ENCODE measurements around the gene SLBP.
"Not testable (repeated sequence)": the region's sequence is repeated elsewhere in the genome, so short reads cannot be mapped to it uniquely, and the experiment has no call there.

SLBP gene

GRCh38 chr4:1675802-1676137, 36.3 kb downstream of the SLBP start:
- DNase-seq (ENCODE audit: low spot score): no peak

DNA sequence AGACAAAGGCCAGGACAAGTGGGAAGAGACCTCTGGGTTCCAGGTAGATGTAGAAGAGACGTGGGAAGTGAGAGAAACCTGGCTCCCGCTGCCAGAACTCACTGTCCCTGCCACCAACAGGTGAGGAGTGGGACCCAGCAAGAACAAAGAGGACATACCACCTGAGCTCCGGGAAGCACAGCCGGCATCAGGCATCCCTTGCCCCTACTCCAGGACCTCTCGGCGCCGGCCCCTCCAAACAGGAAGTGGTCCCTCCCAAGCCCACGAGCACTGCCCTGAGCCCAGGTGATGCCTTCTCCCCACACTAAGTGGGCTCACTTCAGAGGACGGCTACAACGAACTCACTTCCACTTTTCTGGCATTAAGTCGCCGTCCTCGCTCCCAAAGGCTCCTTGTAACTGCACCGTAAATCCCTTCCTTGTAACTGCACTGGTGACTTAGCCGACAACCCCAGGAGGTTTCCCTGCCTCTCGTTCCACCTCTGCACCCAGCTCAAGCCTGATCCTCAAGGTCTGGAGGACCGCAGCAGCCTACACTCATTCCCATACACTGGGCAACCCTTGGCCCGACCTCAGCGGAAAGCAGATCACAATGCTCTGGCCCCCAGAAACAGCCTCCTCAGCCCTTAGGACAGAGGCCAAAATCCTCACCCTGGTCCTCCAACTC, 36.9 kb downstream of the SLBP start:
- no peak for DNase-seq (ENCODE audit: low spot score)

- no peak for DNase-seq (ENCODE audit: low spot score)
Measured at GRCh38 chr4:1674682-1675081, 37.4 kb downstream of the SLBP start.

DNA sequence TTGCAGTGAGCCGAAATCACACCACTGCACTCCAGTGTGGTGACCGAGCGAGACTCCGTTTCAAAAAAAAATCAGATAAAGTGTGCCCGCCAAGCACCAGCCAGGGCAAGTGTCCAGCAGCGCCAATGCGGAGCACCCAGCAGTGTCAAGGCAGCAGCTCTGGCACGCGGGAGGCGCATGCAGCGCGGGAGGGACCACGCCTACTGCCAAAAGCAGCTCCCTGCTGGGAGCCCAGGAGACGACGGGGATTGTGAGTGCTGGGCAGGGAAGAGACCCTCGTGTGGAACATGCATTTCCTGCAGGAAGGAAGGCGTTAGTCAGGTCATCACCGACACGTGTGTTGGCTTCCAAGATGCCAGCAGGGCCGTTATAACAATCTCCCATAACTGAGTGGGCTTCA, 38.4 kb downstream of the SLBP start:
- DNase-seq (ENCODE audit: low spot score): no peak

DNA sequence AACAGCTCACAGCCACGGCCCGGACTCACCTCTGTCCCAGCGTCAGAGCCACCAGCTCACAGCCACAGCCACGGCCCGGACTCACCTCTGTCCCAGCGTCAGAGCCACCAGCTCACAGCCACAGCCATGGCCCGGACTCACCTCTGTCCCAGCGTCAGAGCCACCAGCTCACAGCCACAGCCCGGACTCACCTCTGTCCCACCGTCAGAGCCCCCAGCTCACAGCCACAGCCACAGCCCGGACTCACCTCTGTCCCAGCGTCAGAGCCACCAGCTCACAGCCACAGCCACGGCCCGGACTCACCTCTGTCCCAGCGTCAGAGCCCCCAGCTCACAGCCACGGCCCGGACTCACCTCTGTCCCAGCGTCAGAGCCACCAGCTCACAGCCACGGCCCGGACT, 41.1 kb downstream of the SLBP start:
- not testable (repeated sequence) for DNase-seq (ENCODE audit: low spot score)

- DNase-seq (ENCODE audit: low spot score): no peak
Measured at GRCh38 chr4:1670279-1670678, 41.8 kb downstream of the SLBP start.

GRCh38 chr4:1669850-1670249, 42.3 kb downstream of the SLBP start:
- DNase-seq (ENCODE audit: low spot score): no peak

DNA sequence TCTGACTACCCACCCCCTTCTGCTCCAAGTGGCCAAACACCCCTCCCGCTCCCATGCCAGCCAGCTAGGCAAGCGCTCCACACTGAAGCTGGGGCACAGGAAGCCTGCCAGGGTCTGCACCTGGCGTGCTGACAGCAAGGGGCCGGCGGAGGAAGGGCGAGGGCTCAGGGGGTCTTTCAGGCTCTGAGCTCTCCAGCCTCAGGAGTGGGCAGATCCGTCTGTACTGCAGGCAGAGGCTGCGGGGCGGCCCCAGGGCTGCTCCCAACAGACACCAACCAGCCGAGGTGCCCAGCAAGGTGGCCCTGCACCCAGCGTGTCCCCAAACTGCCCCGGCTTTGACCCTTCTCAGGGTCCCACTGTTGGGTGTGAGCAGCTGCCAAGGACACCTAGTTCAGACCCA, 42.8 kb downstream of the SLBP start:
- DNase-seq (ENCODE audit: low spot score): no peak

- DNase-seq (ENCODE audit: low spot score): no peak
Measured at GRCh38 chr4:1668488-1668840, 43.7 kb downstream of the SLBP start.

GRCh38 chr4:1667273-1667672, 44.8 kb downstream of the SLBP start:
- DNase-seq (ENCODE audit: low spot score): no peak

DNA sequence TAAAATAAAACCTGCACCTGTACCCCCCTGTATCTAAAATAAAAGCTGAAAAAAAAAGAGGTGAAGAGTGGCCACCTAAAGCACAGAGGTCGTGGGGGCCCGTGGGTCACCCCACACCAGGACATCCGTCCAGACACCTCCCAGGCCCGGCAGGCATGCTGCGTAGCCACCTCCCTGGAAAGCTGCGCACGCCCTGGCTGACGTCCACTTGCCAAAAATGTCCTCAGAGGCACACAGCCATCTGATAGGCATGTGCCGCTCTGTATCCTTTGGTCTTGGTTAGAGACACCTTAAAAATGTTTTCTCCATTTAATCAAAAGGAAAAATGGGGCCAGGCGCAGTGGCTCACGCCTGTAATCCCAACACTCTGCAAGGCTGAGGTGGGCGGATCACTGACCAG, 45.7 kb downstream of the SLBP start:
- no peak for DNase-seq (ENCODE audit: low spot score)

GRCh38 chr4:1664141-1664540, 48.0 kb downstream of the SLBP start:
- no peak for DNase-seq (ENCODE audit: low spot score)

DNA sequence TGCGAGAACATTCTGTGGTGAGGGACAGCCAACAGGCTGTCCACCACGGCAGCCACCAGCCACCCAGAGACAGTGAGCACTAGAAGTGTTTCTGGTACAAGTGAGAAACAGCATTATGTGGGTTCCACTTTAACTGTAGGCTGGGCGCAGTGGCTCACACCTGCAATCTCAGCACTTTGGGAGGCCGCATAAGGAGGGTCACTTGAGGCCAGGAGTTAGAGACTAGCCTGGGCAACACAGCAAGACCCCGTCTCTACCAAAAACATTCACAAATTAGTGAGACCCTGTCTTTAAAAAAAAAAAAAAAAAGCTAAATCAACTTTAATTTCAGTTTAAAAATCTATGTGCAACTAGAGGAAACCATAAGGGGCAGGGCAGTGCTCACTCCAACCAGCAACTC, 48.6 kb downstream of the SLBP start:
- DNase-seq (ENCODE audit: low spot score): no peak

GRCh38 chr4:1661695-1662094, 50.4 kb downstream of the SLBP start:
- no peak for DNase-seq (ENCODE audit: low spot score)

GRCh38 chr4:1660948-1661677, 51.0 kb downstream of the SLBP start:
- no peak for DNase-seq (ENCODE audit: low spot score)

GRCh38 chr4:1659104-1660043, 52.7 kb downstream of the SLBP start:
- no peak for DNase-seq (ENCODE audit: low spot score)

DNA sequence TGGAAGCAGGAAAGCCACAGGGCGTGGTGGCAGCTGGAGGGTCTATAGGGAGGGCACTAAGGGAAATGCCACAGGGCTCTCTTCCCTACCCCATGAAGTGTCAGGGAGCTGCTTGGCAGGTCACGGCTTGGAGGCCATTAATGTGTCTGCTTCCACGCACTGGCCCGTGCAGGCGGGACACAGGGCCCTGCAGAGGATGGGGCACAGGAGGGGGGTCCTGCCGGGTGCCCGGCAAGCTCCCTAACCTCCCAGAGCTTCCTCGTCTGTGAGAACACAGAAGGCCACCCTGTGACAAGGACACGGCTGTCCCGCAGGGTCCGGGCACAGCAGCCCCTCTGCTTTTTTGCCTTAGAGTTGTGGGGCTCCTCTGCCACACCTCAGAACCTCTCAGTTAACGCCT, 53.5 kb downstream of the SLBP start:
- no peak for DNase-seq (ENCODE audit: low spot score)

DNA sequence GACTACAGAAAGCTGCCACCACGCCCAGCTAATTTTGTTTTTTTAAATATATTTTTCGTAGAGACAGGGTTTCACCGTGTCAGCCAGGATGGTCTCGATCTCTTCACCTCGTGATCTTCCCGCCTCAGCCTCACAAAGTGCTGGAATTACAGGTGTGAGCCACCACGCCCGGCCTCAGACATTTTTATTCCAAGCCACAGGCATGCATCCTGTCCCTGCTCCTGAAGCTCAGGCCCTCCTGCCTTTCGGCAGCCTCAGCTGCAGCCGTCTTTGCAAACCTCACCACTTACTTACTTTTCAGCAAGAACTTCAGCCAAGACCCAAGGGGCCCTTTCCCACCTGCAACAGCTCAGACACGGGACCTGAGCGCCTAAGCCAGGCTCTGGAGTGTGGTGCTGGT, 54.0 kb downstream of the SLBP start:
- no peak for DNase-seq (ENCODE audit: low spot score)

- DNase-seq (ENCODE audit: low spot score): no peak
Measured at GRCh38 chr4:1656986-1657385, 55.1 kb downstream of the SLBP start.

GRCh38 chr4:1656132-1656531, 56.0 kb downstream of the SLBP start:
- no peak for DNase-seq (ENCODE audit: low spot score)

DNA sequence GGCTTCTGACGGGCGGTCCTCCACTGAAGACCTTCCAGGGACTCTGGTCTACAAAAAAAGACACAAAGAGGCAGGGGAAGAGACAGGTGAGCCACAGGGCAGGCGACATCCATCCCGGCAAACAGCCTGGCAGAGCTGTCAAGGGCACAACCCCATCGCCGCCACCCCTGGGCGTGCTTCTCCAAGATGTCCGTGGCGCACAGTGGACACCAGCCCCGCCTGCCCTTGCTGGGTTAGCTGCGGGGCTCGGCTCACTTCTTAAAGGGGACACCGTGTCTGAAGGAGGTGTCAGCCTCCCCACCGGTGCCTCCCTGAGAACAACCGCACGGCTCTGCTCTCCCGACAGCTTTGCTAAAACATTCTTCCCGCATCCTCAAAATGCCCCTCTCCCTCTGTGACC, 56.4 kb downstream of the SLBP start:
- no peak for DNase-seq (ENCODE audit: low spot score)

- DNase-seq (ENCODE audit: low spot score): no peak
Measured at GRCh38 chr4:1655081-1655480, 57.0 kb downstream of the SLBP start.

Data from left forelimb (tissue), 1 donor.